Activated CD8-positive, alpha-beta memory T cell treated with anti-CD3 and anti-CD28 coated beads, Interleukin-2, amount 10 ng/mL, durations not matched to agents 7 days and 5 days (primary cell): ENCODE results near the gene XAF1. TPM values are rescaled to one million over a fixed set of nuclear protein-coding genes. Genes with fewer than 3 reads are reported as not detected.
A peak's percentile ranks its signal among the peaks of the same experiment; 100 is the strongest.
"Not testable (repeated sequence)": the region's sequence is repeated elsewhere in the genome, so short reads cannot be mapped to it uniquely, and the experiment has no call there.

Experiments
- ATAC-seq: fragments of 150-1000 bp; cut with Tn5 transposase; one replicate; pipeline ENCODE4 v1.10.0; 2021; ENCODE audit warnings: moderate library complexity
- CTCF ChIA-PET: fragments of 350-600 bp; sonication (Branson Sonifier 250); formaldehyde crosslinking; loops from one replicate; lab custom pipeline; 2021; ENCODE audit warnings: antibody characterized with exemption; lab: Charles Lee
- DNase-seq: peaks from one replicate; pipeline ENCODE4 v3.0.0-alpha.2; 2020
- H3K27ac Mint-ChIP-seq: one replicate; pipeline ENCODE4 v1.8.0; 2021; ENCODE audit warnings: mild to moderate bottlenecking, mixed read lengths
- H3K27me3 Mint-ChIP-seq: one replicate; pipeline ENCODE4 v1.8.0; 2021; ENCODE audit warnings: mixed read lengths
- H3K36me3 Mint-ChIP-seq: one replicate; pipeline ENCODE4 v1.8.0; 2021; ENCODE audit warnings: mild to moderate bottlenecking, mixed read lengths
- H3K4me1 Mint-ChIP-seq: one replicate; pipeline ENCODE4 v1.8.0; 2021; ENCODE audit warnings: mixed read lengths
- H3K4me3 Mint-ChIP-seq: one replicate; pipeline ENCODE4 v1.8.0; 2021; ENCODE audit warnings: mild to moderate bottlenecking, moderate library complexity, mixed read lengths
- H3K9me3 Mint-ChIP-seq: one replicate; pipeline ENCODE4 v1.8.0; 2022; ENCODE audit warnings: low read depth, mixed read lengths
- total RNA-seq, 2 experiments: library from RNA; stranded (reverse); gene quantifications; one replicate each; pipeline ENCODE4 v1.2.3, GENCODE V29; 2021

The XAF1 gene
- total RNA-seq, 2 experiments from 2014 or later, result 261 to 491 TPM

DNA sequence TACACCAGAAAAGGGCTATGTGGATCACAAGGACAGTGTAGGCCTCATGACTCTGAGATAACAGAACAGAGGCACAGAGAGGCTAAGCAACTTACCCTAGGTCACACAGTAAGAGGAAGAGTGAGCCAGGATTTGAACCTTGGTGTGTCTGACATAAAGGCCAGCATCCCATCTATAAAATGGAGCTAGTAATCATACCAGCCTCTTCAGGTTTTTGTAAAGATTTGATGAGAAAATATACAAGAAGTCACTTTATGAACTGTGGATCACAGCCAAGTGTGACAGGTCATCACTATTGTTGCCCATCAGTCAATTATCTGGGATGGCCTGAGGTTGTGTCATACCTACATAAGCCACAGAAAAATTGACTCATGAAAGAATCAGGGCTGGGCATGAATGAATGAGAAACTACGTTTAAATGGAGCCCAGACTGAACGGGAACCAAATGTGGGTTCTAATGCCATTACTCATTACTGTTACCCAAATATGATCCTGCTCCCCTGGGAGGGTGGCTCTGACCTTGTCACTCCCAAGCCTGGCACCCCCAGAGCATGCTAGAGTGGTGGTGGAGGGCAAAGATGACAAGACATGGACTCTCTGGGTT, 41.1 kb downstream of the XAF1 start:
- Mint-ChIP-seq H3K4me1 (peaks cover 16% of the 10 kb centered on the region), H3K9me3 (no peaks in the 10 kb centered on the region), H3K27ac (no peak overlapping the region), H3K36me3 (no peaks in the 10 kb centered on the region), H3K27me3 (peaks cover 45% of the 10 kb centered on the region), H3K4me3 (no peak overlapping the region)
- CTCF ChIA-PET, result interaction anchor here (1.5 kb wide), 1 partner anchor 131 kb away, joined by 4 read pairs; no protein-coding TSS in a partner anchor
- DNase-seq, result peak; percentile 5
- ATAC-seq, result no peak

DNA sequence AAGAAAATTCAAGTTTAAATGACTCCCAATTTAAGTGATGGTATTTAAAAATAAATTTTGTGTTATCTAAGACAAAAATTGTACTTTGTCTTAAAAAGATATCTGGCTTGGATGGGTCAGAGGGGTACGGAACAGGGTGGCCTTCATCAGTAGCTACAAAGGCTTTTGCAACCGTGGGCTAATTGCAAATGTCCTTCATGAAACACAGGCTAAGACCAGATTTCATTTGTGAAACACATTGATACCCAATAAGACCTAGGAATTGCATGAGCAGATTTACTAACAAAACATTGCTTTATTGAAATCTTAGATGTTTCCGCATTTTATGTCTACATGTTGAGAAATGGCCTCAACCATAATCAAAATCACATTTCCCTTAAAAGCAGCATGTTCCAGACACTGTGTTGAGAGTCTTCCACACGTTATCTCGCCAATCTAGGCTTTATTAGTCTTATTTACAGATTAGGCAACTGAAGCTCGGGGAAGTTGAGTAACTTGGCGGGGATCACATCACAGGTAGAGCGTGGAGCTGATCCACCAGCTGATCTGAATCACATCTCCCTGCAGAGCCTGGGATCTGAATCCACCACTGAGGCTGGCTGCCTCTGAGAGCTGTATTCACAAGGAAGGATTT, 42.0 kb downstream of the XAF1 start:
- Mint-ChIP-seq H3K27ac (no peak overlapping the region), H3K36me3 (no peaks in the 10 kb centered on the region), H3K9me3 (no peaks in the 10 kb centered on the region), H3K27me3 (peaks cover 37% of the 10 kb centered on the region), H3K4me3 (no peak overlapping the region), H3K4me1 (peaks cover 12% of the 10 kb centered on the region)
- DNase-seq, result peak; percentile 31
- no peak for ATAC-seq
- CTCF ChIA-PET, result no interaction called here

DNA sequence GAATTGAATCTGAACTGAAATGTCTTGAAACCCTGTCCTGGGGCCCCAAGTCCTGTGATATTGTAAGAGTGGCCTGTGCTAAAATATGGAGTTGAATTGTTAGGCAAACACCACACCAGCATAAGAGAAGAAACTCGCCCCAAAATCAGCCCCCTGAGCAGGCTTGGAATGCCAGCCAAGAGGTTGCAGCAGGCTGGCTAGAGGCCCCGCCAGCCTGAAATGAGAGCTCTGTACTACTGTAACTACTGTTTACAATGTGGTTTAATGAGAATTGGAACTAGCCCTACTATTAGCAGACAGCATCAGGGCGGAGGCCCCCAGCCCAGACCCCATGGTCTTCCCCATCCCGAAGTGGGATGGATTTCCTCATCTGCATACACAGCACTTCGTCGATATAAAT, 43.9 kb downstream of the XAF1 start:
- H3K27me3 Mint-ChIP-seq, result peaks cover 37% of the 10 kb centered on the region
- H3K4me1 Mint-ChIP-seq, result peaks cover 2% of the 10 kb centered on the region
- no peak for ATAC-seq
- no peaks in the 10 kb centered on the region for H3K9me3 Mint-ChIP-seq
- H3K4me3 Mint-ChIP-seq, result no peak overlapping the region
- no peak overlapping the region for H3K27ac Mint-ChIP-seq
- DNase-seq, result peak; percentile 9
- H3K36me3 Mint-ChIP-seq, result no peaks in the 10 kb centered on the region
- CTCF ChIA-PET, result interaction anchor here (1.7 to 2.0 kb wide), 2 partner anchors 26 to 133 kb away, joined by 4 to 5 read pairs; no protein-coding TSS in a partner anchor

DNA sequence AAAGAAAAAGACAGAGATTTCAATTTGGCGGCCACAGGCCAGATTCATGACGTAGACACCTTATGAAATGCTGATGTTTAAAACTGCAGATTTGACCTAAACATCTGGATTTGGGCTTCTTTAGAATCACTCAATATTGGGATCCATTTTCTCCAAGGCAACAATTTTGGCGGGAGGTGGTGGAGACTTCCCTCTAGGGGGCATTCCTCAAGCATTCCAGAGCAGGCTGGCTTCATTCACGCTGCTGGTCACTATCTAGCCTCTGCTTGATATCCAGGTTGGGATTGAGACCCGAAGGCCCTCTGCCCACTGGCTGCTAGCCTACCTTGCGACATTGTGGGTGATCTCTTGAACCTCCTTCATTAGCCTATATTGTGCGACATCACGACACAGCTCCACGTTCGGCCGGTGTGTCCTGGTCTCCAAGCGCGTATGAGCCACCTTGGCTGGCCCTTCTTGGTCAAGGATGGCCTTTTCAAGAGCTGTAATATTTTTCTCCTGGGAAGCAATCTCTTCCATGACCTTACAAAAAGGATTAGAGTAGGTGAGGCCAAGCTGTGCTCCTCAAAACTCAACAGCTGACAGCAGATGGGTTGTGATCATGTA, 44.7 kb downstream of the XAF1 start:
- H3K27me3 Mint-ChIP-seq, result peaks cover 42% of the 10 kb centered on the region
- CTCF ChIA-PET, result interaction anchor here (0.9 to 2.0 kb wide), 6 partner anchors 26 to 327 kb away, joined by 3 to 6 read pairs (median 4); no protein-coding TSS in a partner anchor
- H3K9me3 Mint-ChIP-seq, result no peaks in the 10 kb centered on the region
- H3K36me3 Mint-ChIP-seq, result no peaks in the 10 kb centered on the region
- no peak overlapping the region for H3K27ac Mint-ChIP-seq
- H3K4me1 Mint-ChIP-seq, result peaks cover 2% of the 10 kb centered on the region
- no peak for ATAC-seq
- peak; percentile 44 for DNase-seq
- H3K4me3 Mint-ChIP-seq, result no peak overlapping the region

DNA sequence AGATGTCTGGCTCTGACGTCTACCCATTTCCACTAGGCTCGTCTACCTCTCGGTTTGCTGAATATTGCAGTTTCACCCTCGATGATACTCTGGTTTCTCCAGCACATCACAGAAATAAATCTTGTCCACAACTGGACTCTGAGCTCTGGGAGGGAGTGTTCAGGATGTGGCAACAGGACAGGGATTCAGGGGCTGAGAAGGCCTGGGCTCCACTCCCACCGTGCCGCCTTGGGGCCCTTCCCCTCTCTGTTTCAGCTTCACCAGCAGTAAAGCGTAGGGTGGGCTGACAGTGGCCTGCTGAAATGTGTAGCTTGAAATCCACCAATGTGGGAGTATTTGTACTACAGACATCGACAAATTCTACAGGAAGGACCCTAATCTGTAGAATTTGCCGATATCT, 55.7 kb downstream of the XAF1 start:
- H3K4me3 Mint-ChIP-seq, result no peak overlapping the region
- CTCF ChIA-PET, result no interaction called here
- no peaks in the 10 kb centered on the region for H3K9me3 Mint-ChIP-seq
- ATAC-seq, result no peak
- H3K27ac Mint-ChIP-seq, result no peak overlapping the region
- peaks cover 22% of the 10 kb centered on the region for H3K27me3 Mint-ChIP-seq
- H3K4me1 Mint-ChIP-seq, result no peaks in the 10 kb centered on the region
- H3K36me3 Mint-ChIP-seq, result no peaks in the 10 kb centered on the region
- no peak for DNase-seq

DNA sequence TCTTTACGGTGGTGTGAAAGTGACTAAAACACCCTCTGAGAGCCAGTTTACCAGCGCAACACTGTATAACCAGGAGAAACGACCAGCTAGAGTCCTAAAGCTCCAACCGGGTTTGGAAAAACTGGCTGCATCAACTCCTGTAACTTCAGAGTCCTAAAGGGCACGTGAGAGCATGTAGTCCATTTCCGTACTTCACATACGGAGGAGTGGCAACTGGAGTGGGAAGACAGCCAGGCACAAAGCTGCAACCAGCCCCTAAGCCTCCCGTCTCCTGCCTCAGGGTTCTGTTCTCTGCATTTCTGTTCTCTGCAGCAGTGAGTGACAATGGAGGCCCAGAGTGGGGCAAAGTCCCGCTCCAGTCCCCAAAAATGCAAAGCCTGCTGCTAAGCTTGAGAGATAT, 56.4 kb downstream of the XAF1 start:
- no peaks in the 10 kb centered on the region for H3K9me3 Mint-ChIP-seq
- CTCF ChIA-PET, result interaction anchor here (1.3 kb wide), 1 partner anchor 31 kb away, joined by 4 read pairs; no protein-coding TSS in a partner anchor

DNA sequence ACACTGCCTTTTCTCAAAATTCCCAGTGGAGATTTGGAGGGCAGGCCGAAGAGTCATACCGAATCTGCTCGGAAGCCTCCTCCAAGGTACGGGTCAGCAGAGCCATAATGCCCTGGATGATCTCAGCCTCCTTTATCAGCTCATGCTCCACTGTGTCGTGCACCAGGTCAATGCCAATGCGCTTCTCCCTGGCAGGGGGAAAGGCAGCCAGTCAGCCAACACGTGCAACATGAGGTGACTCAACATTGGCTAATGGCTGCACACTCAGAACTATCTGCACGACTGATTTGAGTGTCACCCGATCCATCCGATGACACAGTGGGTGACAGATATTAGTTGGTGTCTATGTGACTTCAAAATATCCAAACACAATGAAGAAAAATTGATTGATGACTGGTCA, 59.9 kb downstream of the XAF1 start:
- H3K9me3 Mint-ChIP-seq, result no peaks in the 10 kb centered on the region
- H3K27me3 Mint-ChIP-seq, result peaks cover 15% of the 10 kb centered on the region
- no peak overlapping the region for H3K4me3 Mint-ChIP-seq
- CTCF ChIA-PET, result no interaction called here
- ATAC-seq (no peak), DNase-seq (no peak)
- H3K36me3 Mint-ChIP-seq, result no peaks in the 10 kb centered on the region
- H3K4me1 Mint-ChIP-seq, result no peaks in the 10 kb centered on the region
- H3K27ac Mint-ChIP-seq, result no peak overlapping the region

More for the DNA sequence above, 56.4 kb downstream of the XAF1 start:
- Mint-ChIP-seq H3K4me1 (no peaks in the 10 kb centered on the region), H3K36me3 (no peaks in the 10 kb centered on the region), H3K27me3 (peaks cover 21% of the 10 kb centered on the region), H3K27ac (no peak overlapping the region), H3K4me3 (no peak overlapping the region)
- ATAC-seq, result no peak
- DNase-seq, result no peak

DNA sequence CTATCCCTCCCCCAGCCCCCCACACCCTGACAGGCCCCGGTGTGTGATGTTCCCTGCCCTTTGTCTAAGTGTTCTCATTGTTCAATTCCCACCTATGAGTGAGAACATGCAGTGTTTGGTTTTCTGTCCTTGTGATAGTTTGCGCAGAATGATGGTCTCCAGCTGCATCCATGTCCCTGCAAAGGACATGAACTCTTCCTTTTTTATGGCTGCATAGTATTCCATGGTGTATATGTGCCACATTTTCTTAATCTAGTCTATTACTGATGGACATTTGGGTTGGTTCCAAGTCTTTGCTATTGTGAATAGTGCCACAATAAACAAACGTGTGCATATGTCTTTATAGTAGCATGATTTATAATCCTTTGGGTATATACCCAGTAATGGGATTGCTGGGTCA, 60.5 kb downstream of the XAF1 start:
- H3K27ac Mint-ChIP-seq, H3K4me3 Mint-ChIP-seq, H3K36me3 Mint-ChIP-seq, ATAC-seq, H3K4me1 Mint-ChIP-seq, H3K9me3 Mint-ChIP-seq, CTCF ChIA-PET, DNase-seq: not testable (repeated sequence)
- peaks cover 20% of the 10 kb centered on the region for H3K27me3 Mint-ChIP-seq

DNA sequence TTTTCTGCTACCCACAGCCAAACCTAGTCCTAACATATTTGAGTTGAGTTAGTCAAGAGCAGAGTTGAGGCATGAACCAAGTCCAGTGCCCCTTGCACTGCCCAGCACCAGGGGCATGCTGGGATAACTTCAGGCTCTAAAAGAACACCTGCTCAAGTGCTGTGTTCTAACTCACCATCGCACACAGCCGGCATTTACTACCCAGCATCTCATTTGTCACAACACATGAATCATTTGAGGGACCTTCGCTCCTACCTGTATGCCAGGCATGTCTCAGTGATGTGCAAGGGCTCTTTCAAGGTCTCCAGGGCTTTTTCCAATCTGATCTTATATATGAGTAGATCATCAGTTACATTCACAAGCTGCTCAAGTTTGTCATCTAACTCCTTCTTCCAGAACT, 63.1 kb downstream of the XAF1 start:
- no peaks in the 10 kb centered on the region for H3K36me3 Mint-ChIP-seq
- no peak overlapping the region for H3K27ac Mint-ChIP-seq
- peaks cover 35% of the 10 kb centered on the region for H3K27me3 Mint-ChIP-seq
- CTCF ChIA-PET, result no interaction called here
- peaks cover 4% of the 10 kb centered on the region for H3K4me1 Mint-ChIP-seq
- no peak overlapping the region for H3K4me3 Mint-ChIP-seq
- no peaks in the 10 kb centered on the region for H3K9me3 Mint-ChIP-seq
- DNase-seq (no peak), ATAC-seq (no peak)

DNA sequence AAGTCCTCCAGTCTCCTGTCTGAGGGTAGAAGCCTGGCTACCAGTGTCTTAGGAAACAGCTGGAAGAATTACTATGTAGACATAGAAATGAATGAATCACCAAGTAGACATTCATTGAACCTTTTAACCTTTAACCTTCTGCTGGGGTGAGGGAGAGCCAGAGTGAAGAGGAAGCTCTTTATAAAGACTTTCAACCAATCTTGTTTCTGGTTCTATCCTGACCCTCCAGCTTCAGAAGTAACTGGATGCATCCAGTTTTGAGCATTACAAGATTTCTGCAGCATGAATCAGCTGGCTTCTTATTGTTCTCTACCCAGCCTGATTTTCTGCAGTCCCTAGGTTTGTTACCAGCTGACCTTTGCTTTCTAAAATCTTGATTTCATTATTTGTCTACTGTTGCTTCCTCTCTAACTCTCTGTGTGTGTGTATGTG, 67.2 kb downstream of the XAF1 start:
- no peaks in the 10 kb centered on the region for H3K9me3 Mint-ChIP-seq
- H3K27me3 Mint-ChIP-seq, result peaks cover 53% of the 10 kb centered on the region
- ATAC-seq (no peak), DNase-seq (no peak)
- CTCF ChIA-PET, result interaction anchor here (1.1 kb wide), 1 partner anchor 8 kb away, joined by 3 read pairs; the partner anchor contains the start of gene TEKT1
- no peak overlapping the region for H3K4me3 Mint-ChIP-seq
- peaks cover 4% of the 10 kb centered on the region for H3K4me1 Mint-ChIP-seq
- H3K36me3 Mint-ChIP-seq, result no peaks in the 10 kb centered on the region
- H3K27ac Mint-ChIP-seq, result no peak overlapping the region

Other genes with a start within 250 kb of the XAF1 start
- gene PITPNM3, start 199.5 kb upstream of the XAF1 start, total RNA-seq, result under 1 TPM; 0.37 to 0.76 TPM
- 10 to 100 TPM; 16.5 to 18.0 TPM for gene KIAA0753, start 115.3 kb upstream of the XAF1 start, total RNA-seq
- 10 to 100 TPM; 69.6 to 71.6 TPM for gene TXNDC17, start 115.0 kb upstream of the XAF1 start, total RNA-seq
- 10 to 100 TPM; 18.3 TPM for gene MED31, start 104.4 kb upstream of the XAF1 start, total RNA-seq
- 1 to 10 TPM; 1.1 to 1.4 TPM for gene C17orf100, start 104.3 kb upstream of the XAF1 start, total RNA-seq
- gene SLC13A5, start 42.7 kb upstream of the XAF1 start, total RNA-seq, result not detected
- gene FBXO39, start 20.2 kb downstream of the XAF1 start, total RNA-seq, result 1 to 10 TPM in 1 of 2 experiments, under 1 TPM in 1; 0.42 to 1.5 TPM
- gene TEKT1, start 75.7 kb downstream of the XAF1 start, total RNA-seq, result not detected
- not detected for gene ALOX12, start 240.0 kb downstream of the XAF1 start, total RNA-seq